GM12891 (cell line): ENCODE data around the gene PLEKHF1.

ENCODE experiments used
- DNase-seq: peaks from one replicate; pipeline ENCODE4 v3.0.0; 2011; ENCODE audit warnings: low spot score; ENCODE audit not compliant: insufficient read length
- FAIRE-seq: peaks from 2 replicates; lab custom pipeline; 2011; peaks lifted over from hg19 to GRCh38; lab: Jason Lieb, UNC
- PAX5 ChIP-seq: IDR thresholded peaks from 2 replicates; pipeline ENCODE4 v1.6.1; 2011; ENCODE audit warnings: low read length, moderate library complexity, mild to moderate bottlenecking; ENCODE audit not compliant: insufficient read depth, severe bottlenecking
- POLR2A ChIP-seq: IDR thresholded peaks from 2 replicates; pipeline ENCODE4 v1.6.1; 2011; ENCODE audit warnings: low read depth, low read length, control low read depth
- POLR2AphosphoS5 ChIP-seq: IDR thresholded peaks from 2 replicates; pipeline ENCODE4 v1.6.1; 2011; ENCODE audit warnings: low read depth, low read length, control low read depth
- POU2F2 ChIP-seq: IDR thresholded peaks from 2 replicates; pipeline ENCODE4 v1.6.1; 2011; ENCODE audit warnings: low read depth, mild to moderate bottlenecking, control low read depth, low read length, moderate library complexity
- SPI1 ChIP-seq: IDR thresholded peaks from 2 replicates; pipeline ENCODE4 v1.6.1; 2011; ENCODE audit warnings: low read depth, low read length, control low read depth
- TAF1 ChIP-seq: IDR thresholded peaks from 2 replicates; pipeline ENCODE4 v1.6.1; 2011; ENCODE audit warnings: low read depth, low read length, control low read depth

Gene PLEKHF1

GRCh38 chr19:29634002-29634401 lies 31.3 kb upstream of the PLEKHF1 start:
- TF ChIP-seq TAF1 (no peak), PAX5 (no peak), POU2F2 (no peak), POLR2A (no peak), SPI1 (no peak), POLR2AphosphoS5 (no peak)
- no peak for DNase-seq
- no peak for FAIRE-seq

DNA sequence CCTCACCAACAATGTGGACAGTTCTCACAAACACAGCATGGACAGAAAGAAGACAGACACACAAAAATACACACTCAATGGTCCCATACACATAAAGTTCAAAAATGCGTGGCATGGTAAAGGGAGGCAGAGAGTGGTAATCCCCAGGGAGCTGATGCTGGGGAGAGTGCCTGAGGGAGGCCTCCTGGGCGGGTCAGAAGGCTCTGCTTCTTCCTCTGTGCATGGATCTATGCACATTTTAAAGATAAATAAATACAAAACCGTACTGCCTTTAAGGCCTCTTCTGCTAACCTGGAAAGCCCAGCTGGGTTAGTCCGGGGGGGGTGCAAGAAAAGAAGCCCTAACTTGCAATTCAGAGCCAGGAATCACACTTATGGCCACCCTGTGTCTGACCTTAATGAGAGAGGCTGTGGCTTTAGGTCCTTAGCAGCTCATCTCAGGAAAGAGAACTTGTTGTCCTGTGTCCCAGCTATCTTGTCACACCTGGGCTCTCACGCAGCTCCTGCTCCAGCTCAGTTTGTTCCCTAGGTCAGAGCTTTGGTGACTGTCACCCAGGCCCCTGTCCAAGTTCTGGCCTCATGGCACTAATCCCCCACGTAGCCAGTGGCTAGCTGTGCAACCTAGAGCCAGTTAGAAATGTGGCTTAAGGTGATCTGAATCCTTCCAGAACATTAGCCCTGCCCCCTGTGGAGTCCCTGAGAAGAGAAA lies 30.7 kb upstream of the PLEKHF1 start:
- no peak for TF ChIP-seq SPI1
- no peak for TF ChIP-seq PAX5
- TF ChIP-seq POLR2AphosphoS5 = no peak
- no peak for TF ChIP-seq POU2F2
- TF ChIP-seq TAF1 = no peak
- TF ChIP-seq POLR2A = no peak
- FAIRE-seq (no peak), DNase-seq (no peak)

DNA sequence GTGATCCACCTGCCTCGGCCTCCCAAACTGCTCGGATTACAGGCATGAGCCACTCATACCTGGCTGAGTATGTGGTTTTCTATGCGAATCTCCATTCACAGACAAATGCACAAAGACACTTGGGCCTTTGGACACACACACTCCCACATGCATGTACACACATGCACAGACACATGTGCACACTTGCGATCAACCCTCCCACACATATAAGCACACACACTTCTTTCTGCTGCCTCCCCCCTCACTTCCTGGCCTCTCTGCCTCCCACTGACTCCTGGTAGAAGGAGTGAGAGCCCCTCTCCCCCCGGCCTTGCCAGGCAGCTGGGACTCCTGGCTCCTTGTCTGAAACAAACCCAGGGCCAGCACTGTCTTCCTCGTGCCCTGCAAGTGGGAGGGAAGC lies 29.3 kb upstream of the PLEKHF1 start:
- no peak for TF ChIP-seq PAX5
- no peak for TF ChIP-seq SPI1
- TF ChIP-seq POLR2A = no peak
- no peak for TF ChIP-seq POLR2AphosphoS5
- TF ChIP-seq TAF1 = no peak
- TF ChIP-seq POU2F2 = no peak
- FAIRE-seq (no peak), DNase-seq (no peak)

DNA sequence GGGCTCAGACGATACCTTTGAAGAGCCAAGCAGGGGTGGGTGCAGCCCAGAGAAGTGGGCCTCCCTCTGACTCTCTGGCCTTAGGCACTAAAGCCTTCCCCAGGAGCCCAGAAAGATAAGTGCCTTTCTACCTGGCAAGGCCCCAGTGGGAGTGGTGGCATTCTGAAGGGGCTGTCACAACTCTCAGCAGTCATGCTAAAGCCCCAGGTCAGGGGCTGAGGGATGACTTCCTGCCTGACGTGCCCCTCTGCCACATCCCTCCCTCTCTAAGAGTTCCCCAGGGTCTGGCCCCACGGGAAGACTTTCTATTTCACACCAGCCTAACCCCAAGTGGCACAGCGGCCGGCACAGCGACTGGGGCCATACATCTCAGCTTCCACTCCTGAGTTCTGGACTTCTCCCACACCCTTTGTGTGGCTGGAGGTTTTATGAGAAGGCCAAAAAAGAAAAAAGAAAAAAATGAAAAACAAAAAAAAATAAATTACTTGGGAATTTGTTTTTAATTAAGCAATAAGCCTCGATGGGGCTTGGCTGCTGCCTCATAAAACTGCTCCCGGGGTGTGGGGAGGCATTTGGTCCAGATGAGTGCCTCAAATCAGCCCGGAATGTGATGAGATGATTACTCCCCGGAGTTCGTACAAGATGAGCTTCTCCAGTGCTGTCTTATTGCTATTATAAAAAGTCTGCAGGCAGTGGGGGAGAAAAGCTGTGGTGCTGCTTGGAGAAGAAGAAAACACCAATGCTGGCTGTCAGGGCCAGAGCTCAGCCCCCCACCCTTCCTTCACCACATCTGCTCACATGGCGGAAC lies 28.5 kb upstream of the PLEKHF1 start:
- FAIRE-seq (no peak), DNase-seq (no peak)
- TF ChIP-seq POLR2A = no peak
- no peak for TF ChIP-seq POLR2AphosphoS5
- TF ChIP-seq PAX5 = no peak
- TF ChIP-seq POU2F2 = no peak
- TF ChIP-seq SPI1 = no peak
- TF ChIP-seq TAF1 = no peak

DNA sequence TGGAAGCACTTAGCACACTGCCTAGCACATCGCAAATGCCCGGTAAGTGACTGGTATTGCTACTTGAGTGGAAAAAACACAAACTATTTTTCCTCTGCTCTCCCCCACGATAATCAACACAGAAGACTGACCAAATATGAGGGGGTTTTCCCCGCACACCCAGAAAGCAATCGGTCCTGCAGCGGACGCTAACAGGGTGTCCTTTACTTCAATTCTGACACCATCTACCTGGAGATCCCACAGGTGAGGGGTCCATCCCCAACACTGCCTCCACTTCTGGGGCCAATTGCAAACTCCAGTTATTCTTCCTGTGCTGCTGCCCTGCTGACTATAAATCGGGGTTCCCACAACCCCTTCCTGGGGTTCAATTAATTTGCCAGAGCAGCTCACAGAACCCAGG lies 26.2 kb upstream of the PLEKHF1 start:
- FAIRE-seq (no peak), DNase-seq (no peak)
- TF ChIP-seq POLR2AphosphoS5 (no peak), PAX5 (no peak), TAF1 (no peak), SPI1 (no peak), POU2F2 (no peak), POLR2A (no peak)

- DNase-seq (no peak), FAIRE-seq (no peak)
- no peak for TF ChIP-seq POU2F2
- no peak for TF ChIP-seq SPI1
- no peak for TF ChIP-seq POLR2A
- no peak for TF ChIP-seq POLR2AphosphoS5
- no peak for TF ChIP-seq TAF1
- TF ChIP-seq PAX5 = no peak
Observed at GRCh38 chr19:29640231-29640630, 25.0 kb upstream of the PLEKHF1 start.

DNA sequence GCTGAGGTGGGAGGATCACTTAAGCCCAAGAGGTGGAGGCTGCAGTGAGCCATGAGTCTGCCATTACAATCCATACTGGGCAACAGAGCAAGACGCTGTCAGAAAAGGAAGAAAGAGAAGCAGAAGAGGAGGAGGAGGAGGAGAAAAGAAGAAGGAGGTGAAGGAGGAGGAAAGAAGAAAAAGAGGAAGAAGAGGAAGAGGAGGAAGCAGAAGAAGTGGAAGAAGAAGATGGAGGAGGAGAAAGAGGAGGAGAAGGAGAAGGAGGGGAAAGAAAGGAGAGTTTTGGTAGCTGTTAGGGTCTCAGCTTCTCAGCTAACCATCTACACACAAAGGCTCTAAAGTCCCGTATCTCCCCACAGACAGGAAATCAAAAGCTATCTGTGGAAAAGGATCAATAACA lies 23.7 kb upstream of the PLEKHF1 start:
- DNase-seq (no peak), FAIRE-seq (no peak)
- TF ChIP-seq SPI1 (no peak), POU2F2 (no peak), TAF1 (no peak), PAX5 (no peak), POLR2AphosphoS5 (no peak), POLR2A (no peak)

DNA sequence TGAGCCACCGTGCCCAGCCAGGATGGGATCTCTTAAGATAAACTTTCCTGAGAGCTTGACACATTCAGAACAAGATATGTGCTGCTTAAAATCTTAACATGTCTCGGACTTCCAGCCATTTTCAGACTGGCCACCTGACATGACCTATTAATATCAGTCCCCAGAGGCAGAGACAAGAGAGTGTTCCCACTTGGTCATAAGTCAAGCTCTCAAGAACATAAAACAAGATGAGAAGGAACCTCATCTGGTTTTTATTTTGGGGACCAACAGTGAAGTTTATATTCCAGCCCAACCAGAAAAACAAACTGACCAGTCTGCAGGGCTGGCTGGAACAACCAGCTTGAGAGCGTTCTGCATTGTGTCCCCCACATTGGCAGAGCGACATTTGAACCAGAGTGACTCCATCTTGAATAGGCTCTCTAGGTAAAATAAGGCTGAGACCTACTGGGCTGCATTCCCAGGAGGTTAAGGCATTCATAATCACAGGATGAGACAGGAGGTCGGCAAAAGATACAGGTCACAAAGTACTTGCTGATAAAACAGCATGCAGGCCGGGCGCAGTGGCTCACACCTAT lies 21.8 kb upstream of the PLEKHF1 start:
- FAIRE-seq = no peak
- DNase-seq = no peak
- TF ChIP-seq TAF1 (no peak), PAX5 (no peak), POU2F2 (no peak), SPI1 (no peak), POLR2A (no peak), POLR2AphosphoS5 (no peak)

DNA sequence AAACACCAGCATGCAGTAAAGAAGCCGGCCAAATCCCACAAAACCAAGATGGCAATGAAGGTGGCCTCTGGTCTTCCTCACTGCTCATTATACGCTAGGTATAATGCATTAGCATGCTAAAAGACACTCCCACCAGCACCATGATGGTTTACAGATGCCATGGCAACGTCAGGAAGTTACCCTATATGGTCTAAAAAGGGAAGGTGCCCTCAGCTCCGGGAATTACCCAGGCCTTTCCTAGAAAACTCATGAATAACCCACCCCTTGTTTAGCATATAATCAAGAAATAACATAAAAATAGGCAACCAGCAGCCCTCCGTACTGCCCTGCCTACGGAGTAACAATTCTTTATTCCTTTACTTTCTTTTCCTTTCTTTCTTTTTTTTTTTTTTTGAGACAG lies 21.1 kb upstream of the PLEKHF1 start:
- FAIRE-seq (no peak), DNase-seq (no peak)
- TF ChIP-seq POLR2AphosphoS5 = no peak
- TF ChIP-seq POU2F2 = no peak
- no peak for TF ChIP-seq POLR2A
- TF ChIP-seq PAX5 = no peak
- TF ChIP-seq SPI1 = no peak
- TF ChIP-seq TAF1 = no peak

DNA sequence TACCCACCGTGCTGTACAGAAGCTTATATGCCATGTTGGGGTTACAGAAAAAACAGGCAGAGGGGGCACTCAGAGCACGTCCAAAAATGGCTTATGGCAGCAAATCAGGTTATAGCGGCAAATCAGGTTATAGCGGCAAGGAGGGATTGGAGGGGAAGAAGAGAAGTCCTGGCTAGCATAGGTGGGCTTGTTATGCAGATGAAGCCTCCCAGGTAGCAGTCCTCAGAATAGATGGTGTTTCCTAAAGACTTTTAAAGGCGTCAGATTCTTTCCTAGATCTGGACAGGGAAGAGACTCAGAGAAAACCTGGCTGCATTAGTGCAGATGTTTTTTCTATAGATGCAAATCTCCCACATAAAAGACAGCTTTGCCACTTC lies 19.8 kb upstream of the PLEKHF1 start:
- FAIRE-seq = no peak

More for the DNA sequence above, 19.8 kb upstream of the PLEKHF1 start:
- no peak for TF ChIP-seq POLR2A
- TF ChIP-seq PAX5 = no peak
- TF ChIP-seq POLR2AphosphoS5 = no peak
- no peak for TF ChIP-seq SPI1
- no peak for TF ChIP-seq TAF1
- no peak for TF ChIP-seq POU2F2
- no peak for DNase-seq
